GM21360 (cell line): ENCODE measurements around the gene DEPDC5.

Source experiments
- ATAC-seq: cut with Tn5 transposase; IDR thresholded peaks from one replicate; pipeline ENCODE4 v1.9.1; 2021; ENCODE audit warnings: mild to moderate bottlenecking, moderate library complexity; ENCODE audit not compliant: unreplicated experiment

DEPDC5 gene

DNA sequence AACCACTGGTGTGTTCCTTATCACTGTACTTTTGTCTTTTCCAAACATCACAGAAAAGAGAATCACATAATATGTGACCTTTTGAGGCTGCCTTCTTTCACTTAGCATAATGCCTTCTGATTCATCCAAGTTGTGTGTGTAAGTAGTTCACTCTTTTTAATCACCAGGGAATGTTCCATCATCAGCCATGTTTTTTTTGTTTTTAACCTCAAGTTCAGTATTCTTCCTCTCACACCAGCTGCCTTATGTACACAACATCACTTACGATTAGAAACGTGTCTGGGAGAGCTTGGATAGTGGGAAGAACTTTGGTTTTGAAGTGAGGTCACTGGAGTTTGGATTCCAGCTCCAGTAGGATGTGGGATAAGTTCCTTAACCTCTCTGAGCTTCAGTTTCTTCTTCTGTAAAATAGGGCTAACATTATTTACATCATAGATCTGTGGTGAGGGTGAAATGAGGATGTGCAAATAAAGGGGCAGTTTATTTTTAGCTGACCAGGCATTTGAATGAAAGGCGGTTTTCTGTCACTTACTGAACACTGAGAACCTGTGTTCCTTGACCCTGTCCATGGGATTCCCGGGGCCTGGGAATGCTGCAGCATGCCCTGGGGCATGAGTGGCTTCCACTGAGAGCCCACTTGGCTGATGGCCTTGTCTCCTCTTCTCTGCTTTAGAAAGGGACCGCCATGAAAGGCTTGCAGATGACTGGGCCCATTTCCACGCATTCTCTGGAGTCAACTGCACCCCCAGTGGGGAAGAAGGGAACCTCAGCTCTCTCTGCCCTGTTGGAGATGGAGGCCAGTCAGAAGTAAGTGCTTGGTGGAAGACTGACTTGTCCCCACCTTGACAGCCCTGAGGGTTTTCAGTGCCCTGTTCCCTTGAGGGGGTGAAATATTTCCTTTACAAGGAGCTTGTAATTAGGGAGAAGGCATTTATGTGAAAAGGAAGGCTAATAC lies 92.6 kb downstream of the DEPDC5 start:
- no peak for ATAC-seq

- no peak for ATAC-seq
These were observed 94.6 kb downstream of the DEPDC5 start for GRCh38 chr22:31848411-31848810.

DNA sequence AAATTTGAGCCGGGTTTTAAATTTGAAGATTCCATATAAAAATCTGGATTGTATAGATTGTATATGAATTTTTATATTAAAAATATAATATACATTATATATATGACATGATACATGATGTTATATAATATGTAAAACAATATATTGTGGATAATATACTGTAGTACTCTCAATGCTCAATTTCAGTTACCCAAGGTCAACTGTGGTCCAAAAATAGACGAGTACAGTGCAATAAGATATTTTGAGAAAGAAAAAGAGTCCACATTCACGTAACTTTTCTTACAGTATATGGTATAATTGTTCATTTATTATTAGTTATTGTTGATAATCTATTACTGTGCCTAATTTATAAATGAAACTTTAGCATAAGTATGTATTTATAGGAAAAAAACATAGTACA lies 96.3 kb downstream of the DEPDC5 start:
- ATAC-seq = no peak

GRCh38 chr22:31852691-31853421 lies 99.0 kb downstream of the DEPDC5 start:
- no peak for ATAC-seq

DNA sequence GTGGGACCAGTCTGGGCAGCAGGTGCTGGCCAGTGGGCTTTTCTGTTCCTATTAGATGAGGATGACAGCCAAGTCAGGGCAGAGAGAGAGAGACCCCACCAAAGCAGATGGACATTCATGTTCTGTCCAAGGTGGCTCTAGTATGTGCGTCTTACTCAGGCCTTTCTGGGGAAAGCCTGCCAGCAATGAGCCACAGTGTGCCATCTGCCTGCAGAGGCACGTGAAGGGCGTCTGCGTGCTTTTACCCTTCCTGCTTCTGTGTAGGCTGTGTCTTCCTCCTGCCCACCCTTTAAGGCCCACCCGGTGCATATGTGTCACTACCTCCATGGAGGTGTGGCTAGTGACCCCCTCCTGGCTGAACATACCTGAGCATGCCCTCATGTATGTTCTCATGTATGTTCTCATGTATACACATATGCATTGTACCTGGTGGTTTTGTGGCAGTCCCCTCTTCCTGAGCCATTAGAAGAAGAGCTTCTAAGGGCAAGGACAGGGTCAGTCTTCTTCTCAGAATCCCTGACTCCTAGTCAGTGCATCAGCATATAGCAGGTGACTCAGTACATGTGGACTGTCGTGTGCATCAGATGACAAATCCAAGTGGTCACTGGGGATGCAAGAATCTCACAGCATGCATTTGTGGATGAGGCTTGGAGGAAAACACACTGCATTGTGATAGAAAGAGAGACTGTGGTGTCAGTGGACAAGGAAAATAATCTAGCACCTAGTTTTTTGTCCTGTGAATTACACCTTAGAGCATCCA lies 100.1 kb downstream of the DEPDC5 start:
- no peak for ATAC-seq

- no peak for ATAC-seq
These were observed 103.4 kb downstream of the DEPDC5 start for GRCh38 chr22:31857247-31857646.

DNA sequence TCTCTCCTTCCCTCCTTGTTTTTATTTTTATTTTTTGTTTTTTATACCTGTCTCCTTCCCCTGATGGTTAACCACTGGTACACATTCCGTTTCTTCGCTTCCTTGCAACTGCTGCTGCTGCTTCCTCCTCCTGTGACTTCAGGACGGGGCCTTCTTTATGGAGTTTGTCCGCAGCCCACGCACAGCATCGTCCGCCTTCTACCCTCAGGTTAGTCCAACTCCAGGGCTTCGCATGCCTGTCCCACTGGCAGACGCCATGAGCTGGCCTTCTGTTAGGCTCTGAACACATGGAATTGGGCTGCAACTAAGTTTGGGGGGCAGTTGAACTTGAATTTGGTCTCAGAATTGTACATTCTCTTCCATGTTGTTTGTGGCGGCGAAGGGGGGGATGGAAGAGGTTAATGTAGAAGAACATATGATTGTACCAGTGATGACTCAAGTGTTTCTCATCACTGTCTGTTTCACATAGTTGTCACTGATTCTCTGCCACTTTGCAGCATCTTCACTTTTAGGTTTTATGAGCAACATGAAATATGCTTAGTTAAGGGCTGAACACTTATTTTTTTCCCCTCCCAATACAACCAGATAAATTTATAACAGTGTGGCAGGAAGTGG lies 107.5 kb downstream of the DEPDC5 start:
- ATAC-seq = no peak

DNA sequence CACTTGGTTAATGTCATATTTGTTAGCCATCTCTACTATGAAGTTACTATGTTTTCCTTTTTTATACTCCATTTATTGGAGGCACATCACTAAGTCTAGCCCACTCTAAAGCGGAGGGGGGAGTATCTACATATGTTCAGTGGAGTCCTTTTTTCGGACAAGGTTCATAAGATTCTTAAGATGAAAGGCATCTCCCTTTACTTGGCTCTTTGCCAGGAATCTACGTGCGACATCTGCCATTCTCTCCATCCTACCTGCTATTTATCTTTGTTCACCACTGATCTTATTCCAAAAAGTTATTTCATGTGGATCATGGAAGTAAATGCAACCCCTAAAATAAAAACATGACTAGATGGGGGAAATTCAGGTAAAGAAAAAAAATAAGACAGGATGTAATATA lies 113.1 kb downstream of the DEPDC5 start:
- ATAC-seq = no peak

DNA sequence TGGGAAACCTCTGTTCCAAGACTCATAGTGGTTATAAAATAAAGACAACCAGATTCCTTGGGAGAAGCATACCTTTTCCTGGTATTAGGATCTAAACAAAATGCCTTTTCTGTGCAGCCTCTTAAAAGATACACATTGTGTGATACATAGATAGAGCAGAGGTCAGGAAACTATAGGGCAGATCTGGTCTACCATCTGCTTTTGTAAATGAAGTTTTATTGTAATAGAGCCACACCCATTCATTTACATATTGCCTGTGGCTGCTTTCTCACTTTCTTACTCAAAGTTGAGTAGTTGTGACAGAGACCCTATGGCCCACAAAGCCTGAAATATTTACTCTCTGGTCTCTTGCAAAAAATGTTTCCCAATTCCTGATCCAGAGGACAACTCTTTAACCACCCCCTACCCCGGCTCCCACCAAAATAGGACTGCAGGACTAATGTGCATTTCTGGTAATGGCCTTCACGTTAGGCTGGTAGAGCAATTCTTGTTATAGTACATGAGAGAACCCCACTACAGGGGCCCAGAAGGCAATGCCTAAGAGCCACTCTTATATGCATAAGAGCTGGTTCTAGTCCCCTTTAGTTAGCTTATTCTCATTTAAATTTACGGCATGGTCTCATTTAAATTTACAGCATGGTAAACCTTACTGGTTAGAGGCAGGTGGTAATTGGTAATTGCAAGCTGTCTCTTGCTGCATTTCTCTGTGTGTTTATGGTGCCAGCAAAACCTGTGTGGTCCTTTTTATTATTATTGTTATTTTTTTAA lies 113.8 kb downstream of the DEPDC5 start:
- no peak for ATAC-seq

- no peak for ATAC-seq
These were observed 115.9 kb downstream of the DEPDC5 start for GRCh38 chr22:31869739-31870138.

GRCh38 chr22:31870890-31871289 lies 117.1 kb downstream of the DEPDC5 start:
- no peak for ATAC-seq

- no peak for ATAC-seq
These were observed 117.7 kb downstream of the DEPDC5 start for GRCh38 chr22:31871480-31871879.

GRCh38 chr22:31872209-31872608 lies 118.4 kb downstream of the DEPDC5 start:
- no peak for ATAC-seq

GRCh38 chr22:31874821-31875220 lies 121.0 kb downstream of the DEPDC5 start:
- ATAC-seq = no peak

- no peak for ATAC-seq
These were observed 122.5 kb downstream of the DEPDC5 start for GRCh38 chr22:31876156-31876920.

GRCh38 chr22:31879585-31879984 lies 125.8 kb downstream of the DEPDC5 start:
- ATAC-seq = no peak

DNA sequence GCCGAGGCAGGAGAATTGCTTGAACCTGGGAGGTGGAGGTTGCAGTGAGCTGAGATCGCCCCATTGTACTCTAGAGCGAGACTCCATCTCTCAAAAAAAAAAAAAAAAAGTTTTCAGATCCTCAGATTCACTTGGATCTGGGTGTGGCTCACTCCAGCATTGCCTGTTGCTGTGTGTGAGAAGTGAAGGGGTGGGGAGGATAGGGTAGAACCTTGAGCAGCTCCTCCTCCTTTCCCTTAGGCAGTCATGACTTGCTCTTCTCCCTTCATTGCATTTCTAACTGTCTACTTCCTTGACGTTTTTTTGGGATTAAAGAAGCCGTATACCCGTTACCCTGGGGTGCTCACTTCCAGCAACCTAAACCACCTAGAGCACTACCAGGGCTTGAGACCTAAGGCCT lies 127.4 kb downstream of the DEPDC5 start:
- ATAC-seq = no peak

DNA sequence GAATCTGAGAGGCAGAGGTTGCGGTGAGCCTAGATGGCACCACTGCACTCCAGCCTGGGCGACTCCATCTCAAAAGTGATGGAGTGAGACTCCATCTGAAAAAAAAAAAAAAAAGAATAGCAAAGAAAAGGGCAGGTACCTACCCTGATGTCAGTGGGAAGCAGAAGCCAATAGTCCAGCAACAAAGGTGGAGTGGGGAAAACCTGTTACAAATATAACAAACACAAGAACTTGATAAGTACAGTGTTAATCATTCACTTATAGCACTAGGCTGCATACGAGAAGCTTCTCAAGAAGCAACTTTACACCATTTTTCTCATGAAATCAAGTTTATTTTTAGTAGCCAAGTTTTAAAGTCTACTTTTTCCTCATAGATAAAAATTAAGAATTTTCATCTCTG lies 128.0 kb downstream of the DEPDC5 start:
- no peak for ATAC-seq

DNA sequence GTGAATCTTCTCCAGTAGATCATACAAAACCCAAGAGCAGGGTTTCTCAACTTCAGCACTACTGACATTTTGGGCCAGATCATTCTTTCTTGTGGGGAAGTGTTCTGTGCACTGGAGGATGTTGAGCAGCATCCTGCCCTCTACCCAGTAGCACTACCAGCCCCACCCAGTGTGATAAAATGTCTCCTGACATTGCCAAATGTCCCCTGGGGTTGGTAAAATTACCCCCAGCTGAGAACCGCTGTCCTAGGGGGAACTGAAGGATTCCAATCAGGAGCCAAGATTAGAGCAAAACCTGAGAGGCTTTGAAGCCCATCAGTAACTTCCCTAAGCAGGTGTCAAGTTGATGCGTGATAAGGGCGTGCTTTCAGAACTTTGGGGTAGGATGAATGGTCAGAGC lies 129.2 kb downstream of the DEPDC5 start:
- ATAC-seq = no peak
